Skeletal muscle satellite cell (primary cell): ENCODE measurements around the gene CCSAP.
"Not testable (repeated sequence)": the region's sequence is repeated elsewhere in the genome, so short reads cannot be mapped to it uniquely, and the experiment has no call there.

Experiments used
- H3K27me3 ChIP-seq: 2 replicates; pipeline ENCODE4 v1.7.0; 2013; ENCODE audit warnings: low read length; ENCODE audit not compliant: control insufficient read depth, insufficient read depth
- H3K36me3 ChIP-seq: 2 replicates; pipeline ENCODE4 v1.7.0; 2013; ENCODE audit warnings: mild to moderate bottlenecking, control low read depth, low read length; ENCODE audit not compliant: insufficient read depth
- H3K4me1 ChIP-seq: 2 replicates; pipeline ENCODE4 v1.7.0; 2013; ENCODE audit warnings: low read length; ENCODE audit not compliant: control insufficient read depth, insufficient read depth
- H3K4me2 ChIP-seq: 2 replicates; pipeline ENCODE4 v1.7.0; 2013; ENCODE audit warnings: mild to moderate bottlenecking, low read length
- H3K4me3 ChIP-seq: 2 replicates; pipeline ENCODE4 v1.7.0; 2013; ENCODE audit warnings: low read length
- H3K9ac ChIP-seq: 2 replicates; pipeline ENCODE4 v1.7.0; 2013; ENCODE audit warnings: mild to moderate bottlenecking, low read depth, low read length, moderate library complexity
- H3K9me3 ChIP-seq: replicated peaks from 2 replicates; pipeline ENCODE4 v1.7.0; 2013; ENCODE audit warnings: mild to moderate bottlenecking, control low read depth, low read length

The CCSAP gene

DNA sequence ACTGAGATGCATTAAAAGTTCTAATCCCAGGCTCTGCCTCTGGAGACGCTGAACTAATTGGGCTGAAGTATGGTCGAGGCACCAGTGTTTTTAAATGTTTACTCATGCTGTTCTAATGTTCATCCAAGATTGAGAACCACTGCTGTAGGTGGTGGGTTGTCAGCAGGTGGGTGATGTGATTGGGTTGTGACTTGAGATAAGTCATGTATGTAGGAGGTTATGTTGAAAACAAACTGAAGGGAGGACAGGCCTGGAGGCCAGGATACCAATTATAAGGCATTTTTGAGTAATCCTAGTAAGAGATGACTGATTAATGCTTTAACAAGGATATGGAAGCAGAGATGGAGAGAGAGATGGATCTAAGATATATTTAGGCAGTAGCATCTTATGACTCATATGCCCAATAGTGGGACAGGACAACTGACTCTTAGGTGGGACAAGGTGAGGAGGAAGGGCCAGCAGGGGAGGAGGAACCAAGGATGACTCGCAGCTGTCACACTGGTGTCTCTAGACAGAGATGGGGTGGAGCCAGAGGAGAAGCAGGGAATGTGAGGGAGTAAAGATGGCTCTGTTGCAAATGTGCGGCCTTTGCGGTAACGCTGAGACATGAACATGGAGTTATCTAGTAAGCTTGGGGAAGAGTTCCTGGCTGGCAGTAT, 42.6 kb downstream of the CCSAP start:
- Histone ChIP-seq H3K4me2 (no peak overlapping the region), H3K4me1 (no peaks in the 10 kb centered on the region), H3K27me3 (no peaks in the 10 kb centered on the region), H3K36me3 (peaks cover 52% of the 10 kb centered on the region), H3K4me3 (no peak overlapping the region), H3K9me3 (no peaks in the 10 kb centered on the region), H3K9ac (no peak overlapping the region)

DNA sequence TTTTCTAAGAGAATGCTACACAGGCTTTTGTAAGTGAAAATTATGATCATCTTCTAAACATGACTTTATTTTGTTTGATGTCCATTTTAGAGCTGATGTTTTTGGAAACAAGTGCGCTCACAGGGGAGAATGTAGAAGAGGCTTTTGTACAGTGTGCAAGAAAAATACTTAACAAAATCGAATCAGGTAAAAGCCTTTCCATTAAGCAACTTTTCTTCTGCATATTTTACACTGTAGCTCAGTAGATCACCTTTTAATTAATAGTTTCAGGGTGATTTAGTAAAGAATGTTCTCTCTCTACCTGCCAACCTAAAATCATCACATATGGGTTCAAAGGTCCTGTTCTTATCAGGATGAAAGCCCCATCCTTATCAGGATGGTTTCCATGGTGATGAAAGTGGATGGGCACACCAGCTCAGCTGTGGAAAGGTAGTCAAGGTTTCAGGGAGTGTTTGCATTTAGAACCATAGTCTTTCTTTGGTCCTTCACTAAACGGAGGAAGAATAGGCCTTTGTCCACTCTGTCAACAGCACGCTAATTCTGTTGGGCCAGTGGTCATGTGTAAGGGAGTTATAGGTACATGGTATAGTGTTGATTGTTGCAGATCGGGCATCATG, 43.9 kb downstream of the CCSAP start:
- Histone ChIP-seq H3K36me3 (peaks cover 47% of the 10 kb centered on the region), H3K9ac (no peak overlapping the region), H3K27me3 (no peaks in the 10 kb centered on the region), H3K4me1 (no peaks in the 10 kb centered on the region), H3K4me2 (no peak overlapping the region), H3K9me3 (no peaks in the 10 kb centered on the region), H3K4me3 (no peak overlapping the region)

DNA sequence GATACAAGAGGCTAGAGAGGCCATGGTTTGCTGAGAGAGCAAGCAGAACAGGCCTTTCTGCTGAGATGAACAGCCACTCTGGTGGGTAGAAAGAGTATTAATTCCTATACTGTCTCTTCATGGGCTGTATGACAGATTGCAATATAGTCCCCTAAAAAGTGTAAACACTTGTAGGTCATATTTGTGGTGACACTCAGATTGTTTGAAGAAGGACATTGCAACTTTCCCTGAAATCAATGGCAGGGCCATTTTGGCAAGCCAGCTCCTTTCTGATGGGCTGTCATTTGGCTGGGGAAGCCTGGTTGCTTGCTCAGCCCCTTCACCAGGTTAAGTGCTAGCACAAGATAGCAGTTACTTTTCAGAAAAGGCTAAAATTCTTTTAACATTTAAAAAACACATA, 44.4 kb downstream of the CCSAP start:
- H3K27me3 ChIP-seq = no peaks in the 10 kb centered on the region
- H3K9me3 ChIP-seq = no peaks in the 10 kb centered on the region
- no peak overlapping the region for H3K9ac ChIP-seq
- no peak overlapping the region for H3K4me2 ChIP-seq
- H3K4me1 ChIP-seq = no peaks in the 10 kb centered on the region
- H3K36me3 ChIP-seq = peaks cover 42% of the 10 kb centered on the region
- no peak overlapping the region for H3K4me3 ChIP-seq

DNA sequence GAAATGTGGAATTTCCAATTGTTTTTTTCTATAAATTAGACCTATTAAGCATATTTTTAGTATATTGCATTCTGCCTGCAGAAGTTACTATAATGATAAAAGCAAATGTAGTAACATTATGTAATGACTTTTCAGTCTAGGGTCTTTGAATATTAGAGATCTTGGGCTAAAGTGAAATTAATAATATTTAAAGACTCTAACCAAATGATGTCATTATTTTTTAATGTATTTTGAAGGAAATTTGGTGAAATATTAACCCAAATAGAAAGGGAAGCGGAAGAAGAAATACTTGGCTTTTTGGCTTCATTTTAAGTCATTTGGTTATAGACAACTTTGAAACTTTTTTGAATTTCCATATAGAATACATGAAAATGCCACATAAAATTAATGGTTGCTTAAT, 45.1 kb downstream of the CCSAP start:
- Histone ChIP-seq H3K36me3 (peaks cover 35% of the 10 kb centered on the region), H3K9me3 (no peaks in the 10 kb centered on the region), H3K4me3 (no peak overlapping the region), H3K4me2 (no peak overlapping the region), H3K9ac (no peak overlapping the region), H3K27me3 (no peaks in the 10 kb centered on the region), H3K4me1 (no peaks in the 10 kb centered on the region)

DNA sequence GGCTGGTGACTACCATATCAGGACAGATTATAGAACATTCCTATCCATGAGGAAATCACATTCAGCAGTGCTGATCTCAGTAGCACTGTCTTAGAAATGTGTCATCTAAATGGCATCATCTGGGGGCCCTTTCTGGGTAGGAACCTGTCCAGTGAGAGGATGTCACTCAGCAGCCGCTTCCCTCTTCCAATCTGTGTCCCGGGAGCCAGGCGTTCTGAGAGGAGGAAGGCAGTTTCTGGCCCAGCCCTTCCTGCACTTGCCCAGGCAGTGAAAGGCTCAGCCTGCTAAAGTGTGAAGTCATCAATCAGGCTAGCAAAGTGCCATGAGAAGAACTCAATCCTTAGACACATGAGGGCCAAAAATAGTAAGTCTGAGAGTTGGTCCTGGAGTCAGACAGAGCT, 46.3 kb downstream of the CCSAP start:
- Histone ChIP-seq H3K4me2 (no peak overlapping the region), H3K36me3 (peaks cover 36% of the 10 kb centered on the region), H3K9me3 (no peaks in the 10 kb centered on the region), H3K4me3 (no peak overlapping the region), H3K9ac (no peak overlapping the region), H3K27me3 (no peaks in the 10 kb centered on the region), H3K4me1 (no peaks in the 10 kb centered on the region)

DNA sequence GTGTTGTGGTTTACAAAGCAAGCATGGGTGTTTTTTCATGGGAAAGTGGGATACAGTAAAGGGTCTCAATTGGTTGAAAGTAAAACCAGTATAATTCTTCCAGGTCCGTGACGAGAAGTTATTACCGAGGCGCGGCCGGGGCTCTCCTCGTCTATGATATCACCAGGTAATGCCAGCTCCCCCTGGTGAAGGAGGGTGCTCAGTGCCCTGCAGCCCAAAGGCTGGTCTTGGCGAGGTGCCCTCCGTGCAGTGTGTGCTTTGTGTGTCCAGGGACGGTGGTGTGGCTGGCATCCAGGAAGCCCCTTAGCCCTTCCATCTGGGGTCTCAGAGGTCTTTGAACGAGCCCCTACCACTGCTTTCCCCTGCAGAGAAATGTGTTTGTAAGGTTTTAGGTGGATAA, 47.1 kb downstream of the CCSAP start:
- Histone ChIP-seq H3K9ac (no peak overlapping the region), H3K4me2 (no peak overlapping the region), H3K36me3 (peaks cover 38% of the 10 kb centered on the region), H3K9me3 (no peaks in the 10 kb centered on the region), H3K27me3 (no peaks in the 10 kb centered on the region), H3K4me3 (no peak overlapping the region), H3K4me1 (no peaks in the 10 kb centered on the region)

DNA sequence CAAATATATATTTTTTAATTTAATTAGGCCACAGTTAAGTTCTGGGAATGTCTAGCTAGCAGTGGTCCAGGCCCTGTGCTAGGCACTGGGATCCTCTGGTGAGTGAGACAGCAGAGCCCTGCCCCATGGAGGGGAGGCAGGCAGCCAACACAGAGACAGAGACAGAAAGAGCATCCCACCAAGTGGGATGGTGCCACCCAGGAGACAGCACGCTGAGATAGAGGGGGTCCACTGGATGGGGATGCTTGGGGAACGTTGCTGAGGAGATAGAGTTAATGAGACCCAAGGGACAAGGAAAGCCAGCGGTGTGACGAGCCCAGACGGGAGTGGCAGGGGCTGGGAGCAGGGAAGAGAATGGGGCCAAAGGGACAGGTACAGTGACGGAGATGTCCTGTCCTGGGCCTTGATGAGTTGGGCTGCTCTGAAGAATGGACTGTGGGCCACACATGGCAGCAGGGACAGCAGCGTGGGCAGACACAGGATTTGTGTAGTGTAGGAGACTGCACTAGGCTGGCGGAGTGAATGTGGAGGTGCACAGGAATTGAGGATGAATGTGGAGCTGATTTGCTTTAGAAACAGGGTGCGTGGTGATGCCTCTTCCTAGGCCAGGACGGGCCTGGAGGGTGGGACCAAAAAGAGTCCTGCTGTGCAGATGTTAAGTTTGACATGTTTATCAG, 49.2 kb downstream of the CCSAP start:
- Histone ChIP-seq H3K4me2 (no peak overlapping the region), H3K36me3 (peaks cover 31% of the 10 kb centered on the region), H3K9me3 (no peaks in the 10 kb centered on the region), H3K4me3 (no peak overlapping the region), H3K4me1 (no peaks in the 10 kb centered on the region), H3K9ac (no peak overlapping the region), H3K27me3 (no peaks in the 10 kb centered on the region)

DNA sequence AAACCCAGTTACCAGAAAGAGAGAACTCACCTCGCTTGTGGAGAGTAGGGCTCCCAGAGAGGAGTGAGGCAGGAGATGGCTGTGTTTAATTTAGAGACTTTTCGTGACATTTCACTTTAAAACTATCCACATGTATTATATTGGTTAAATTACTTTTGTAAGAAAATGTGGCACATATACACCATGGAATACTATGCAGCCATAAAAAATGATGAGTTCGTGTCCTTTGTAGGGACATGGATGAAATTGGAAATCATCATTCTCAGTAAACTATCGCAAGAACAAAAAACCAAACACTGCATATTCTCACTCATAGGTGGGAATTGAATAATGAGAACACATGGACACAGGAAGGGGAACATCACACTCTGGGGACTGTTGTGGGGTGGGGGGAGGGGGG, 51.2 kb downstream of the CCSAP start:
- not testable (repeated sequence) for H3K9me3 ChIP-seq, H3K4me2 ChIP-seq, H3K9ac ChIP-seq, H3K4me3 ChIP-seq, H3K27me3 ChIP-seq, H3K4me1 ChIP-seq
- peaks cover 22% of the 10 kb centered on the region for H3K36me3 ChIP-seq

DNA sequence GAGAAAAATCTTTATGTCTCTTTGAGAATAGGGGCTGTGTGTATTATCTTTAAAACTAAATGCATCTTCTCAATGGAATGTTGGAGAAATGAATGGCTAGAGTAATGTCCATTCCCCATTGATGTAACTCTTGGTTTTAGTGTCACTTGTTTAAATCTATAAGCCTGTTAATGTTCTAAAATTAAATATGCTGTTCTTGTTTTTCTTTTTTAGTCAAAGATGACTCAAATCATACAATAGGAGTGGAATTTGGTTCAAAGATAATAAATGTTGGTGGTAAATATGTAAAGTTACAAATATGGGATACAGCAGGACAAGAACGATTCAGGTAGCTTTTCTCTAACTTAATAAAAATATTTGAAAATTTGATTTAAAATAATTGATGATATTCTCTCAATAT, 54.3 kb downstream of the CCSAP start:
- peaks cover 3% of the 10 kb centered on the region for H3K4me1 ChIP-seq
- no peak overlapping the region for H3K9ac ChIP-seq
- H3K36me3 ChIP-seq = peaks cover 22% of the 10 kb centered on the region
- H3K9me3 ChIP-seq = no peaks in the 10 kb centered on the region
- H3K27me3 ChIP-seq = no peaks in the 10 kb centered on the region
- no peak overlapping the region for H3K4me2 ChIP-seq
- no peak overlapping the region for H3K4me3 ChIP-seq

DNA sequence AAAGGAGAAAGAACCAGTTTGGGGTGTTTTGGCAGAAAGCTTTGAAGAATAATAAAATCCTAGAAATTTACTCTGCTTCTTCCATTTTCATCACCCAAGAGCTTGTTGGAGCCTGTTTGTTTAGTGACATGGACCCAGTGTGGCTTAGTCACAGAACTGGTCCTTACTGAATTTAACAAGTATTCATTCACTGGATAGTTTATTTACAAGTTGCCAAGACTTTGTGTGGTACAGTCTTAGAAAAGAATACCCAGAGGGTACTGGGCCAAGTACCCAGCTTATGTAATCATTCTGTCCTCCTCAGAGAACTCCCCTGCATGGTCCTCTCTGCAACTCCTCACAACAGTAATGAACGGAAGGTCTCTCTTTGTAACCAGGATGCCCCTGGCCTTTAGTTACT, 55.6 kb downstream of the CCSAP start:
- Histone ChIP-seq H3K4me3 (no peak overlapping the region), H3K36me3 (peaks cover 22% of the 10 kb centered on the region), H3K4me2 (no peak overlapping the region), H3K9ac (no peak overlapping the region), H3K27me3 (no peaks in the 10 kb centered on the region), H3K9me3 (no peaks in the 10 kb centered on the region), H3K4me1 (peaks cover 3% of the 10 kb centered on the region)

DNA sequence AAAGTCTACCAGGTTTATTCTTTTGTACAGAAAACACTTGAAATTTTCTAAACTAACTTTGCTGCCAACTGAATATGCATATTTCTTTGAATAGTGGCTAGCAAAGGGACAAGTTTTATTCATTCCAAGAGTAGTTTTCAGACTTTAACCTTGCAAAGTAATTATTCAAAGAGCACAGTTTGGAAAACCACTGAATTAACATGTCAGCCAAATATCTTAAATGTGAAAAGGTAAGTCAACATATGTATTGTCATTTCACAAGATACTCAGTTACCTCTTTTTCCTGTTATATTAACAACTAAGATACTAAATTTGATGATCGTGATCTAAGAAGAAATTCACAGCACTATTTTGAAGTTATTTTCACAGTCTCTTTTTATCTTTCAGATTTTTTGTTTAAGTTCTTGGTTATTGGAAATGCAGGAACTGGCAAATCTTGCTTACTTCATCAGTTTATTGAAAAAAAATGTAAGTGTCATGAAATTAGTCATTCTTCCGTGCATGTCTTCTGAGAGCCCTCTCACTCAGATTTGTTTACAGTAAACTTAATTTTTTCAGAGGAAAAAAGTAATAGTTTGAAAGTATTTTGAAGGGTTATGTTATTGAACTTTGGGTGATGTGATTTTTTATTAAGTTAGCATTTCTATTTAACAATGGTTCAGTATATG, 56.6 kb downstream of the CCSAP start:
- no peaks in the 10 kb centered on the region for H3K9me3 ChIP-seq
- H3K4me1 ChIP-seq = peaks cover 6% of the 10 kb centered on the region
- H3K36me3 ChIP-seq = peaks cover 18% of the 10 kb centered on the region
- no peaks in the 10 kb centered on the region for H3K27me3 ChIP-seq
- no peak overlapping the region for H3K9ac ChIP-seq
- no peak overlapping the region for H3K4me2 ChIP-seq
- H3K4me3 ChIP-seq = no peak overlapping the region
